Neural progenitor cell (in vitro differentiated cells): ENCODE results near the gene ABHD12. TPM values are rescaled to one million over a fixed set of nuclear protein-coding genes. Genes with fewer than 3 reads are reported as not detected.

Experiments used
- DNase-seq: peaks from one replicate; pipeline ENCODE4 v3.0.0-alpha.2; 2016; ENCODE audit warnings: low spot score
- H2AFZ ChIP-seq: fragments of 200-600 bp; sonication (generic); replicated peaks from 2 replicates; pipeline ENCODE4 v1.6.1; 2016; ENCODE audit warnings: antibody characterized with exemption
- H3F3A ChIP-seq: fragments of 200-600 bp; sonication (generic); 2 replicates; pipeline ENCODE4 v1.6.1; 2016; ENCODE audit warnings: antibody characterized with exemption, low read depth
- H3K27ac ChIP-seq: fragments of 200-600 bp; sonication (generic); 2 replicates; pipeline ENCODE4 v1.5.1; 2016; ENCODE audit warnings: mild to moderate bottlenecking
- H3K27me3 ChIP-seq: fragments of 200-600 bp; sonication (generic); 2 replicates; pipeline ENCODE4 v1.6.1; 2016; ENCODE audit warnings: mild to moderate bottlenecking, moderate library complexity
- H3K36me3 ChIP-seq: fragments of 200-600 bp; sonication (generic); 2 replicates; pipeline ENCODE4 v1.5.1; 2016
- H3K4me1 ChIP-seq: fragments of 200-600 bp; sonication (generic); 2 replicates; pipeline ENCODE4 v1.6.1; 2016; ENCODE audit warnings: mixed run types
- H3K4me2 ChIP-seq: fragments of 200-600 bp; sonication (generic); 2 replicates; pipeline ENCODE4 v1.6.1; 2016
- H3K4me3 ChIP-seq: fragments of 200-600 bp; sonication (generic); 2 replicates; pipeline ENCODE4 v1.5.1; 2016
- H3K79me2 ChIP-seq: fragments of 200-600 bp; sonication (generic); 2 replicates; pipeline ENCODE4 v1.6.1; 2016; ENCODE audit warnings: low read depth
- H3K9ac ChIP-seq: fragments of 200-600 bp; sonication (generic); 2 replicates; pipeline ENCODE4 v1.6.1; 2016
- H3K9me3 ChIP-seq: fragments of 200-600 bp; sonication (generic); 2 replicates; pipeline ENCODE4 v1.5.1; 2016; ENCODE audit warnings: low read depth
- H4K20me1 ChIP-seq: fragments of 200-600 bp; sonication (generic); 2 replicates; pipeline ENCODE4 v1.6.1; 2016; ENCODE audit warnings: low read depth
- H3K27ac Mint-ChIP-seq: 3 replicates; pipeline ENCODE4 v1.8.0; 2021; ENCODE audit warnings: mixed read lengths
- H3K27me3 Mint-ChIP-seq: 2 replicates; pipeline ENCODE4 v1.8.0; 2022; ENCODE audit warnings: low read depth, mild to moderate bottlenecking, inconsistent platforms, moderate library complexity, mixed read lengths; ENCODE audit not compliant: insufficient read depth
- H3K36me3 Mint-ChIP-seq: 3 replicates; pipeline ENCODE4 v1.8.0; 2021; ENCODE audit warnings: mixed read lengths
- H3K4me1 Mint-ChIP-seq: 3 replicates; pipeline ENCODE4 v1.8.0; 2021; ENCODE audit warnings: mixed read lengths
- H3K4me3 Mint-ChIP-seq: 3 replicates; pipeline ENCODE4 v1.8.0; 2021; ENCODE audit warnings: mild to moderate bottlenecking, moderate library complexity, mixed read lengths
- H3K9me3 Mint-ChIP-seq: 3 replicates; pipeline ENCODE4 v1.8.0; 2020; ENCODE audit warnings: mixed read lengths
- CTCF ChIP-seq: fragments of 200-600 bp; sonication (generic); IDR thresholded peaks from 2 replicates; pipeline ENCODE4 v1.5.1; 2017; ENCODE audit warnings: antibody characterized with exemption, mild to moderate bottlenecking
- EZH2 ChIP-seq: fragments of 200-600 bp; sonication (generic); IDR thresholded peaks from 2 replicates; pipeline ENCODE4 v1.6.1; 2017; ENCODE audit warnings: antibody characterized with exemption, mild to moderate bottlenecking, moderate library complexity
- EZH2phosphoT487 ChIP-seq: fragments of 200-600 bp; sonication (generic); IDR thresholded peaks from 2 replicates; pipeline ENCODE4 v1.6.1; 2017; ENCODE audit warnings: antibody characterized with exemption
- total RNA-seq: library from RNA; depleted of rRNA; stranded (reverse); fragments of >200 nt; gene quantifications from 2 replicates; pipeline ENCODE4 v1.2.3, GENCODE V29; 2015; ENCODE audit warnings: low replicate concordance

The ABHD12 gene
- total RNA-seq, 1 donor from 2014 or later: 20.8 TPM

GRCh38 chr20:25280051-25280573 is 110.5 kb downstream of the ABHD12 start:
- no peak for DNase-seq
- H3K27me3 ChIP-seq: no peaks in the 10 kb centered on the region
- no peaks in the 10 kb centered on the region for H3K79me2 ChIP-seq
- no peak overlapping the region for H3K4me3 ChIP-seq
- H3K4me2 ChIP-seq: no peak overlapping the region
- Mint-ChIP-seq H3K27ac (no peak overlapping the region), H3K27me3 (no peaks in the 10 kb centered on the region), H3K4me1 (no peaks in the 10 kb centered on the region), H3K36me3 (peaks cover 15% of the 10 kb centered on the region), H3K4me3 (no peak overlapping the region), H3K9me3 (no peaks in the 10 kb centered on the region)
- no peaks in the 10 kb centered on the region for H3K36me3 ChIP-seq
- no peak overlapping the region for H3K27ac ChIP-seq
- H3F3A ChIP-seq: no peaks in the 10 kb centered on the region
- H2AFZ ChIP-seq: no peak overlapping the region
- no peak overlapping the region for H3K9ac ChIP-seq
- H3K4me1 ChIP-seq: no peaks in the 10 kb centered on the region
- H4K20me1 ChIP-seq: no peaks in the 10 kb centered on the region
- H3K9me3 ChIP-seq: no peaks in the 10 kb centered on the region
- TF ChIP-seq EZH2phosphoT487 (no peak), EZH2 (no peak)

GRCh38 chr20:25279403-25279802 is 111.2 kb downstream of the ABHD12 start:
- H3K9ac ChIP-seq: no peak overlapping the region
- H4K20me1 ChIP-seq: no peaks in the 10 kb centered on the region
- Mint-ChIP-seq H3K9me3 (no peaks in the 10 kb centered on the region), H3K4me3 (no peak overlapping the region), H3K36me3 (peaks cover 14% of the 10 kb centered on the region), H3K4me1 (no peaks in the 10 kb centered on the region), H3K27ac (no peak overlapping the region), H3K27me3 (no peaks in the 10 kb centered on the region)
- no peaks in the 10 kb centered on the region for H3K4me1 ChIP-seq
- H3K4me3 ChIP-seq: no peak overlapping the region
- no peak for TF ChIP-seq EZH2
- no peak for TF ChIP-seq CTCF
- no peak for TF ChIP-seq EZH2phosphoT487
- H3K27me3 ChIP-seq: no peaks in the 10 kb centered on the region
- H3K27ac ChIP-seq: no peak overlapping the region
- H3K9me3 ChIP-seq: no peaks in the 10 kb centered on the region
- no peak for DNase-seq
- no peak overlapping the region for H2AFZ ChIP-seq
- H3K36me3 ChIP-seq: no peaks in the 10 kb centered on the region
- H3K79me2 ChIP-seq: no peaks in the 10 kb centered on the region
- no peak overlapping the region for H3K4me2 ChIP-seq
- no peaks in the 10 kb centered on the region for H3F3A ChIP-seq

- Histone ChIP-seq H4K20me1 (no peaks in the 10 kb centered on the region), H3K27ac (no peak overlapping the region), H3F3A (no peaks in the 10 kb centered on the region), H3K9me3 (no peaks in the 10 kb centered on the region), H3K4me1 (no peaks in the 10 kb centered on the region), H3K9ac (no peak overlapping the region), H2AFZ (no peak overlapping the region), H3K36me3 (no peaks in the 10 kb centered on the region), H3K79me2 (no peaks in the 10 kb centered on the region), H3K27me3 (no peaks in the 10 kb centered on the region), H3K4me2 (no peak overlapping the region), H3K4me3 (no peak overlapping the region)
- TF ChIP-seq CTCF (no peak), EZH2phosphoT487 (no peak), EZH2 (no peak)
- Mint-ChIP-seq H3K9me3 (no peaks in the 10 kb centered on the region), H3K27me3 (no peaks in the 10 kb centered on the region), H3K4me1 (no peaks in the 10 kb centered on the region), H3K4me3 (no peak overlapping the region), H3K36me3 (peaks cover 17% of the 10 kb centered on the region), H3K27ac (no peak overlapping the region)
- DNase-seq: no peak
Measured at GRCh38 chr20:25278636-25279361, 111.8 kb downstream of the ABHD12 start.

- Histone ChIP-seq H3K36me3 (no peaks in the 10 kb centered on the region), H3K27ac (no peak overlapping the region), H3F3A (no peaks in the 10 kb centered on the region), H3K9me3 (no peaks in the 10 kb centered on the region), H2AFZ (no peak overlapping the region), H3K27me3 (no peaks in the 10 kb centered on the region), H3K79me2 (no peaks in the 10 kb centered on the region), H3K4me2 (no peak overlapping the region), H3K4me3 (no peak overlapping the region), H3K9ac (no peak overlapping the region), H3K4me1 (no peaks in the 10 kb centered on the region), H4K20me1 (no peaks in the 10 kb centered on the region)
- Mint-ChIP-seq H3K9me3 (no peaks in the 10 kb centered on the region), H3K4me1 (no peaks in the 10 kb centered on the region), H3K36me3 (peaks cover 16% of the 10 kb centered on the region), H3K27me3 (no peaks in the 10 kb centered on the region), H3K27ac (no peak overlapping the region), H3K4me3 (no peak overlapping the region)
- no peak for TF ChIP-seq EZH2phosphoT487
- no peak for TF ChIP-seq EZH2
- TF ChIP-seq CTCF: no peak
- no peak for DNase-seq
Measured at GRCh38 chr20:25277941-25278521, 112.6 kb downstream of the ABHD12 start.
